ENCODE results near the gene VTI1A.
"Not testable (repeated sequence)": the region's sequence is repeated elsewhere in the genome, so short reads cannot be mapped to it uniquely, and the experiment has no call there.

VTI1A gene

DNA sequence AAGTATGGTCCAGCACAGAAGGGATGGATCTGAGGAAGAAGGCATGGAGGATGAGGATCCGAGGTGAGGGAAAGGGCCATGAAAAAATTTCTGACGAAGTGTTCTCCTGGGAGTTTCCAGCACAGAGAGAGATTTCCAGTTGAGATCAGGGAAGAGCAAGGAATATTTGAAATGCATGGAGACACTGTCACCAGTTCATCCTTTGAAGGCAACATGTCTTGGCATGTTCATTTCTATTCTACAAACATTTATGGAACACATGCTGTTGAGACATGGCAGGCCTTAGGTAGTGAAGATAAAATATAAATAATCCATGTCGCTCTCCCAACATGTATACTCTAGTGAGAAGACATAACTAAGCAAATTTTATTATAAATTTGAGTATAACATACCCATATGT, 269.1 kb downstream of the VTI1A start:
- no peak overlapping the region for H3K4me3 ChIP-seq (ENCODE audit: insufficient read depth, low read depth, low read length, poor library complexity, severe bottlenecking)
- no peaks in the 10 kb centered on the region for H3K9me3 ChIP-seq (ENCODE audit: control insufficient read depth, low read length)
- no peak for DNase-seq
- H3K36me3 ChIP-seq (ENCODE audit: control insufficient read depth, insufficient read depth, low read length), result no peaks in the 10 kb centered on the region
- H3K27ac ChIP-seq (ENCODE audit: insufficient read depth, low read length, poor library complexity, severe bottlenecking), result no peak overlapping the region
- H3K4me1 ChIP-seq (ENCODE audit: control insufficient read depth, insufficient read depth, low read length, poor library complexity, severe bottlenecking), result no peaks in the 10 kb centered on the region
- no peaks in the 10 kb centered on the region for H3K27me3 ChIP-seq (replicated peaks; ENCODE audit: control insufficient read depth, insufficient read depth, low read length, poor library complexity, severe bottlenecking)

DNA sequence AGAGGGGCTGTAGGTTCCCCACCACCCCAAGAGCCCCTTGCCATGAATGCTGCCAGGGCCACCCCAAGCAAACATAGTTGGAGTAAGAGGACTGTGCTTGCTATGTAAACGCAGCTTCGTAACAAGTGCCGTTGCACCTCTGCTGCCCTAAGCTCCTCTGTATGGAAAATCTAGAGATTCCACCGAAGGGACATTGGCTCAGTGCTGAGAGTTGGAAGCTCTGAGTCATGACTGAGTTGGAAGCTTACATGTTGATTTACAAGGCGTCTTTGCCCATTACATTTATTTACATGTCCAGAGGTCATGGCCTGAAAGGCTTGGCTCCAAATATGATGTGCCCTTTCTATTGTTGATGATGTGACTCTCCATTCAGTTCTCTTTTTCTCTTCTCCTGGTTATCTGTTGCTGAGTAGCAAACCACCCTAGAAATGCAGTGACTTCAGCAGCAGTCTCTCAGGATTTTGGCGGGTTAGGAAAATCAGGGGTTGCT, 270.0 kb downstream of the VTI1A start:
- no peaks in the 10 kb centered on the region for H3K36me3 ChIP-seq (ENCODE audit: control insufficient read depth, insufficient read depth, low read length)
- H3K9me3 ChIP-seq (ENCODE audit: control insufficient read depth, low read length), result no peaks in the 10 kb centered on the region
- H3K4me3 ChIP-seq (ENCODE audit: insufficient read depth, low read depth, low read length, poor library complexity, severe bottlenecking), result no peak overlapping the region
- DNase-seq, result no peak
- H3K4me1 ChIP-seq (ENCODE audit: control insufficient read depth, insufficient read depth, low read length, poor library complexity, severe bottlenecking), result no peaks in the 10 kb centered on the region
- H3K27ac ChIP-seq (ENCODE audit: insufficient read depth, low read length, poor library complexity, severe bottlenecking), result no peak overlapping the region
- no peaks in the 10 kb centered on the region for H3K27me3 ChIP-seq (replicated peaks; ENCODE audit: control insufficient read depth, insufficient read depth, low read length, poor library complexity, severe bottlenecking)

- Histone ChIP-seq H3K27me3 (replicated peaks; ENCODE audit: control insufficient read depth, insufficient read depth, low read length, poor library complexity, severe bottlenecking) (no peaks in the 10 kb centered on the region), H3K4me3 (ENCODE audit: insufficient read depth, low read depth, low read length, poor library complexity, severe bottlenecking) (no peak overlapping the region), H3K27ac (ENCODE audit: insufficient read depth, low read length, poor library complexity, severe bottlenecking) (no peak overlapping the region), H3K36me3 (ENCODE audit: control insufficient read depth, insufficient read depth, low read length) (no peaks in the 10 kb centered on the region), H3K9me3 (ENCODE audit: control insufficient read depth, low read length) (no peaks in the 10 kb centered on the region), H3K4me1 (ENCODE audit: control insufficient read depth, insufficient read depth, low read length, poor library complexity, severe bottlenecking) (no peaks in the 10 kb centered on the region)
- no peak for DNase-seq
Measured at GRCh38 chr10:112720178-112720577, 273.2 kb downstream of the VTI1A start.

- Histone ChIP-seq H3K27ac (ENCODE audit: insufficient read depth, low read length, poor library complexity, severe bottlenecking) (no peak overlapping the region), H3K4me3 (ENCODE audit: insufficient read depth, low read depth, low read length, poor library complexity, severe bottlenecking) (no peak overlapping the region), H3K27me3 (replicated peaks; ENCODE audit: control insufficient read depth, insufficient read depth, low read length, poor library complexity, severe bottlenecking) (no peaks in the 10 kb centered on the region), H3K4me1 (ENCODE audit: control insufficient read depth, insufficient read depth, low read length, poor library complexity, severe bottlenecking) (no peaks in the 10 kb centered on the region), H3K9me3 (ENCODE audit: control insufficient read depth, low read length) (no peaks in the 10 kb centered on the region), H3K36me3 (ENCODE audit: control insufficient read depth, insufficient read depth, low read length) (no peaks in the 10 kb centered on the region)
- no peak for DNase-seq
Measured at GRCh38 chr10:112721080-112721698, 274.2 kb downstream of the VTI1A start.

DNA sequence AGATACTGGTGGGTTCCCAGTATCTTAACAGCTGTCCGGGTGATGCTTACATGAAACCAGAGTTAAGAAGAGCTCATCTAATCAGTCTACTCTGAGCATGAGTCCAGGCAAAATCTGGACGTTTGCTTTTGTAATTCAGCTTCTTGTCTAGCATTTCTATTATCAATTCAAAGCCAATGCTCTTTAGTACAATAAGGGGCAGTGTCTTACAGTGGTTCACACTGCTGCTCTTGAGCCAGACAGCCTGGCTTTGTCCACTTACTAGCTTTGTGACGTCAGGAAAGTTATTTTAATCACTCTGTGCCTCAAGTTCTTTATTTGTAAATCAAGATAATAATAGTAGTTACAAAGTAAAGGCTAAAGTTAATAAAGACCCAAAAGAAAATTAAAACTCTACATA, 275.7 kb downstream of the VTI1A start:
- H3K36me3 ChIP-seq (ENCODE audit: control insufficient read depth, insufficient read depth, low read length), result no peaks in the 10 kb centered on the region
- H3K4me3 ChIP-seq (ENCODE audit: insufficient read depth, low read depth, low read length, poor library complexity, severe bottlenecking), result no peak overlapping the region
- no peaks in the 10 kb centered on the region for H3K9me3 ChIP-seq (ENCODE audit: control insufficient read depth, low read length)
- no peaks in the 10 kb centered on the region for H3K4me1 ChIP-seq (ENCODE audit: control insufficient read depth, insufficient read depth, low read length, poor library complexity, severe bottlenecking)
- no peak overlapping the region for H3K27ac ChIP-seq (ENCODE audit: insufficient read depth, low read length, poor library complexity, severe bottlenecking)
- no peaks in the 10 kb centered on the region for H3K27me3 ChIP-seq (replicated peaks; ENCODE audit: control insufficient read depth, insufficient read depth, low read length, poor library complexity, severe bottlenecking)
- DNase-seq, result no peak

DNA sequence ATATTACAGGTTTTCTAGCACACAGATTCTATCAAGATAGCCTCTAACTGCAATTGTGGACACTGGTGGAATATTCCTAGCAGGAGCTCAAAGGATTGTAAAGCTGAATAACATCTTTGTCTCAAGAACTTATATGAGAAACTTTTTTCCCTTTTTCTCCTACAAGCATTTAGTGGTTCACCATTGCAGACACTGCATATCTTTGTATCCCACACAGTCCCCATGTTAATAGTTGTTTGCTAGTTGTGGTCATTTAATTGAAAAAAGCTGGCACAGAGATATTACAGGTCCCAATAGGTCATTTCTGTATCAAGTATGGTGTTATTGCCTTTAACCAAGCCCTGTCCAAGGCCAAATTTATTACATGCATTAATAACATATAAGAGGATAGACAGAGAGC, 276.9 kb downstream of the VTI1A start:
- no peak overlapping the region for H3K4me3 ChIP-seq (ENCODE audit: insufficient read depth, low read depth, low read length, poor library complexity, severe bottlenecking)
- H3K27me3 ChIP-seq (replicated peaks; ENCODE audit: control insufficient read depth, insufficient read depth, low read length, poor library complexity, severe bottlenecking), result no peaks in the 10 kb centered on the region
- no peaks in the 10 kb centered on the region for H3K36me3 ChIP-seq (ENCODE audit: control insufficient read depth, insufficient read depth, low read length)
- H3K9me3 ChIP-seq (ENCODE audit: control insufficient read depth, low read length), result no peaks in the 10 kb centered on the region
- no peak overlapping the region for H3K27ac ChIP-seq (ENCODE audit: insufficient read depth, low read length, poor library complexity, severe bottlenecking)
- H3K4me1 ChIP-seq (ENCODE audit: control insufficient read depth, insufficient read depth, low read length, poor library complexity, severe bottlenecking), result no peaks in the 10 kb centered on the region
- no peak for DNase-seq

DNA sequence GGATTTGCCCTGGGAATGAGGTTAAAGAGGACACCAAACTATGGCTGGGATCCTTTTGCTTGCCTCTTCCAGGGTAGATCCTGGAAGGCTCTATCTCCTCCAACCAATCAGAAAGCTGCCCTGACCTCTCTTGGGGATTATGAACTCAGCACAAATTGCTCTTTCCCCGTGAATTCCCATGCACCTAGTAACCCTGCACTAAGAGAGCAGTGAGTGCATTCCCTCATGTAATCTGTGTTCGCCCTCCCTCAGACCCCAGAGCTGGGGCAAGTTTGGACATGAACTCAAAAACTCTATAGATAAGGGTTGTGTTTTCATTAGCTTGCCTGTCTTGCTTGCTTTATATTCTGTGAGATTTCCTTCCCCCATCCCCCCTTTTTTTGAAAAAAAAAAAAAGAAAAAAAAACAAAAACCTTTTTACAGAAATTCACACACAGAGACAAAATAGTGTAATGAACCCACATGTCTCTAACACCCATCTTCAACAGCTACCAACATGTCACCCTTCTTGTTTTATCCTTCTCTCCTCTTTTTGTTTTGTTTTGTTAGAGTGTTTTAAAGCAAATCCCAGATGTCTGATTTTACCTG, 277.5 kb downstream of the VTI1A start:
- Histone ChIP-seq H3K4me1 (ENCODE audit: control insufficient read depth, insufficient read depth, low read length, poor library complexity, severe bottlenecking) (no peaks in the 10 kb centered on the region), H3K4me3 (ENCODE audit: insufficient read depth, low read depth, low read length, poor library complexity, severe bottlenecking) (no peak overlapping the region), H3K27me3 (replicated peaks; ENCODE audit: control insufficient read depth, insufficient read depth, low read length, poor library complexity, severe bottlenecking) (no peaks in the 10 kb centered on the region), H3K9me3 (ENCODE audit: control insufficient read depth, low read length) (no peaks in the 10 kb centered on the region), H3K36me3 (ENCODE audit: control insufficient read depth, insufficient read depth, low read length) (no peaks in the 10 kb centered on the region), H3K27ac (ENCODE audit: insufficient read depth, low read length, poor library complexity, severe bottlenecking) (no peak overlapping the region)
- no peak for DNase-seq

- H3K4me1 ChIP-seq (ENCODE audit: control insufficient read depth, insufficient read depth, low read length, poor library complexity, severe bottlenecking), result no peaks in the 10 kb centered on the region
- no peaks in the 10 kb centered on the region for H3K9me3 ChIP-seq (ENCODE audit: control insufficient read depth, low read length)
- no peaks in the 10 kb centered on the region for H3K36me3 ChIP-seq (ENCODE audit: control insufficient read depth, insufficient read depth, low read length)
- no peak overlapping the region for H3K4me3 ChIP-seq (ENCODE audit: insufficient read depth, low read depth, low read length, poor library complexity, severe bottlenecking)
- DNase-seq, result no peak
- no peak overlapping the region for H3K27ac ChIP-seq (ENCODE audit: insufficient read depth, low read length, poor library complexity, severe bottlenecking)
- H3K27me3 ChIP-seq (replicated peaks; ENCODE audit: control insufficient read depth, insufficient read depth, low read length, poor library complexity, severe bottlenecking), result no peaks in the 10 kb centered on the region
Measured at GRCh38 chr10:112728118-112728883, 281.3 kb downstream of the VTI1A start.

DNA sequence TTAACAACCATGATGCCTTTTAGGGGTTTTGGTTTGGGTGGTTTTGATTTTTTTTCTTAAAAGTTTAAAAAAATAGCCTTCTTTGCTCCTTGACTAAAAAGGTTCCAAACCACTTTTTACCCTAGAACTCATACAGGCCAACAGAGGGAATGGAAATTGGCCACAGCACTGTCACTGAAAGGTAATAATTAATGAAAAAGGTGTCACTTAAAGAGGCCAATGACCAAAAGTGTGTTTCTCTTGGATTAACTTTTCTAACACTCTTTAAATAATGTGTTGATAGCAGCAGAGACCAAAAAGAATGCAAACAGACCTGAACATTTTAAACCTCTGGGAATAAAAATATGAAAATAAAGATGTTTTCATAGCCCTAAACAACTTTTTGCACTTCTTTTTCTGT, 282.0 kb downstream of the VTI1A start:
- Histone ChIP-seq H3K27me3 (replicated peaks; ENCODE audit: control insufficient read depth, insufficient read depth, low read length, poor library complexity, severe bottlenecking) (no peaks in the 10 kb centered on the region), H3K27ac (ENCODE audit: insufficient read depth, low read length, poor library complexity, severe bottlenecking) (no peak overlapping the region), H3K9me3 (ENCODE audit: control insufficient read depth, low read length) (no peaks in the 10 kb centered on the region), H3K4me3 (ENCODE audit: insufficient read depth, low read depth, low read length, poor library complexity, severe bottlenecking) (no peak overlapping the region), H3K36me3 (ENCODE audit: control insufficient read depth, insufficient read depth, low read length) (no peaks in the 10 kb centered on the region), H3K4me1 (ENCODE audit: control insufficient read depth, insufficient read depth, low read length, poor library complexity, severe bottlenecking) (no peaks in the 10 kb centered on the region)
- no peak for DNase-seq

DNA sequence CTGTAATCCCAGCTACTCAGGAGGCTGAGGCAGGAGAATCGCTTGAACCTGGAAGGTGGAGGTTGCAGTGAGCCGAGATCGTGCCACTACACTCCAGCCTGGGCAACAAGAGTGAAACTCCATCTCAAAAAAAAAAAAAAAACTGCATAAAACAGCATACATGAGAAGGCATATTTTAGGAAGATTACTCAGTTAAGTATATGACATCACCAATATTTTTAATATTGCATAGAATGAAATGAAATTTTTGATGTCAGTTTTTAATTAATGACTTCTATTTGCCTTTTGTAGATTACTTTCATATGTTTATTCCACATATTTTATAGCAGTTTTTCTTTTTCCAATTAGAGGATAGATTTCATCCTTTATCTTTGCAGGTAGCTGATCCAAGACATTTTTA, 284.4 kb downstream of the VTI1A start:
- not testable (repeated sequence) for DNase-seq; H3K36me3 ChIP-seq (ENCODE audit: control insufficient read depth, insufficient read depth, low read length); H3K9me3 ChIP-seq (ENCODE audit: control insufficient read depth, low read length); H3K4me1 ChIP-seq (ENCODE audit: control insufficient read depth, insufficient read depth, low read length, poor library complexity, severe bottlenecking); H3K27me3 ChIP-seq (replicated peaks; ENCODE audit: control insufficient read depth, insufficient read depth, low read length, poor library complexity, severe bottlenecking); H3K27ac ChIP-seq (ENCODE audit: insufficient read depth, low read length, poor library complexity, severe bottlenecking); H3K4me3 ChIP-seq (ENCODE audit: insufficient read depth, low read depth, low read length, poor library complexity, severe bottlenecking)

Data from effector memory CD4-positive, alpha-beta T cell (primary cell).